Activated CD8-positive, alpha-beta memory T cell treated with anti-CD3 and anti-CD28 coated beads, Interleukin-2, amount 50 U/mL, for 4 hours (primary cell): ENCODE data around the gene ZNF212.
"Not testable (repeated sequence)": the region's sequence is repeated elsewhere in the genome, so short reads cannot be mapped to it uniquely, and the experiment has no call there.

Experiments used
- DNase-seq: peaks from one replicate; pipeline ENCODE4 v3.0.0-alpha.2; 2020

Gene ZNF212

GRCh38 chr7:149255174-149255573 lies 15.7 kb downstream of the ZNF212 start:
- DNase-seq = no peak

GRCh38 chr7:149256568-149256967 lies 17.1 kb downstream of the ZNF212 start:
- DNase-seq = no peak

- no peak for DNase-seq
Observed at GRCh38 chr7:149257146-149257545, 17.7 kb downstream of the ZNF212 start.

- DNase-seq = no peak
Observed at GRCh38 chr7:149261316-149261828, 21.9 kb downstream of the ZNF212 start.

- DNase-seq = peak; percentile 89
Observed at GRCh38 chr7:149261829-149262617, 22.6 kb downstream of the ZNF212 start, which contains the start of gene ZNF783. Gene ZNF783, plus strand, starts transcription at chr7:149262196. Its CDS starts 138 bp downstream, at chr7:149262334.

GRCh38 chr7:149266451-149266850 lies 27.0 kb downstream of the ZNF212 start:
- DNase-seq = no peak

GRCh38 chr7:149267733-149268132 lies 28.3 kb downstream of the ZNF212 start:
- DNase-seq = no peak

GRCh38 chr7:149274424-149274823 lies 35.0 kb downstream of the ZNF212 start:
- DNase-seq = not testable (repeated sequence)

- no peak for DNase-seq
Observed at GRCh38 chr7:149277871-149278270, 38.4 kb downstream of the ZNF212 start.

GRCh38 chr7:149278396-149278795 lies 38.9 kb downstream of the ZNF212 start:
- no peak for DNase-seq

- no peak for DNase-seq
Observed at GRCh38 chr7:149279111-149279743, 39.8 kb downstream of the ZNF212 start.

GRCh38 chr7:149280151-149280550 lies 40.7 kb downstream of the ZNF212 start:
- no peak for DNase-seq

- DNase-seq = no peak
Observed at GRCh38 chr7:149280661-149281507, 41.4 kb downstream of the ZNF212 start.

- no peak for DNase-seq
Observed at GRCh38 chr7:149281508-149282330, 42.3 kb downstream of the ZNF212 start.

- no peak for DNase-seq
Observed at GRCh38 chr7:149282331-149282655, 42.8 kb downstream of the ZNF212 start.

- no peak for DNase-seq
Observed at GRCh38 chr7:149283321-149283720, 43.9 kb downstream of the ZNF212 start.

- peak; percentile 31 for DNase-seq
Observed at GRCh38 chr7:149284343-149284742, 44.9 kb downstream of the ZNF212 start.

- peak; percentile 99 for DNase-seq
Observed at GRCh38 chr7:149284850-149285585, 45.6 kb downstream of the ZNF212 start.

GRCh38 chr7:149285603-149286002 lies 46.2 kb downstream of the ZNF212 start:
- no peak for DNase-seq

GRCh38 chr7:149286811-149287400 lies 47.5 kb downstream of the ZNF212 start:
- DNase-seq = no peak

GRCh38 chr7:149287622-149288021 lies 48.2 kb downstream of the ZNF212 start:
- DNase-seq = no peak
